IPS-NIHi11 (cell line): Measurements from ENCODE around the gene MATCAP1.

ENCODE experiments used
- DNase-seq: peaks from one replicate; pipeline ENCODE4 v3.0.0; 2012; ENCODE audit warnings: mixed read lengths, low spot score

Gene MATCAP1

DNA sequence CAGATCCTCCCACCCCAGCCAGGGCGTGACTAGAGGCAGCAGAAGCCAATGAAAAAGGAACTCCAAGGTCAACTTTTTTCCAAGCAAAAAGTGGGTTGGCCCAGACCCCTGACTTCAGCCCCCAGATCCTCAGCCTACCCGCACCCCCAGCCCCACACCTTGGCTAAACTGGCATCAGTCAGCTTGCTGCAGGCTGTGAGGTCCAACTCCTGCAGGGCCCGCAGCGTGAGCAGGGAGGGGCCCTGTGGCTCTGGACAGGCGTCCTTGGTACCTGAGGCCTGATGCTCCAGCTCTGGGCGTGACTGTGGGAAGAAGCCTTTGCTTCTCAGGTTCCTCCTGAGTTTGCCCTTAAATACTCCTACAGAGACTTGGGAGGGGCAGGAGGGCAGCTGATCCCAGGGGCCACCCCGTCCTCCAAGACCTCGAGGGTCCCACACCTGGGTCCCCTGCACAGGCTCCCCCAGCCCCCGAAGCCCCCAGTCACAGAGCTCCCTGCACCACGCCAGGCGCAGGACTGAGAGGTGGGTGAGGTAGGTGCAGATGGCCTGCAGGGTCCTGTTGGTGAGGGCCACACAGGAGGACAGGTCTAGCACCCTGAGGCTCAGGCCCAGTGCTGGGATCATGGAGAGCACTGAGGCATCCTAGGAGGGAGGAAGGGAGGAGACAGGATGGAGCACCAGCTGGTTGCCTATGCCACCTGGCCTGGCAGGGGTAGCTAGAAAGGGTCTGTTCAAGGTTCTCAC is 24.6 kb upstream of the MATCAP1 start:
- DNase-seq, result no peak

DNA sequence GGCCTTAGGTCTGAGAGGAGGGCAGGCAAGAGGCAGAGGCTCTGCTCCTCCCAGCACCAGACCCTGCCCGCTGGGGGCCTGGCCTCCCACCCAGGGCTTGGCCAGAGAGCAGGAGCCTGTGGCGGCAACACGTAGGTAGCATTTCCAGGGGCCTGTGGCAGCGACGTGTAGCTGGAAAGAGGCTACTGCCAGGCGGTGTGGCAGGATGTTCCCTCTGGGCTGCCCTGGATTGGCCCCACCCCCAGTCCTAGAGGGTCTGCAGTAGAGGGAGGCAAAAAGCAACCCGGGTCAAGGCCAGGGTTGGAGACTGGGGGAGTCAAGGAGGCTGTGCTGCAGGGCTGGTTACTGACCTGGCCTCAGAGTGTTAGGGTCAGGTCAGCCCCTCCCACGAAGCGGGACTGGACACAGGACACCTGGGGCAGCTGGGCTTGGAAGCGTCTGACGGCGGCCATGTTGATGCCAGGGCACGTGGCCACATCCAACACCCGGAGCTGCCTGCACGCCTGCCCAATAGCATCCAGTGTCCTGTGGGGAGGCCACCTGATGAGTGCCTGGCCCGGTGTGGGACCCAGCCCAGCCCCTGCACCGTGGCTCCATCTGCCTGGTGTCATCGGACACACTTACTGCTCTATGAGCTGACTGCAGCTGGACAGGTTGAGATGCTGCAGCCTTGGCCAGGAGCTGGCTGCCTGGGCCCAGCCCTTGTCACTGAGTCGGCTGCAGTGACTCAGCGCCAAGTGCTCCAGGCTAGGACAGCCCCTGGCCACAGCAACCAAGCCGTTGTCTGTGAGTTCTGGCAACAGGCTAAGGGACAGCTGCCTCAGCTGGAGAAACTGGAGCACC is 23.7 kb upstream of the MATCAP1 start:
- peak; percentile 25 for DNase-seq

DNA sequence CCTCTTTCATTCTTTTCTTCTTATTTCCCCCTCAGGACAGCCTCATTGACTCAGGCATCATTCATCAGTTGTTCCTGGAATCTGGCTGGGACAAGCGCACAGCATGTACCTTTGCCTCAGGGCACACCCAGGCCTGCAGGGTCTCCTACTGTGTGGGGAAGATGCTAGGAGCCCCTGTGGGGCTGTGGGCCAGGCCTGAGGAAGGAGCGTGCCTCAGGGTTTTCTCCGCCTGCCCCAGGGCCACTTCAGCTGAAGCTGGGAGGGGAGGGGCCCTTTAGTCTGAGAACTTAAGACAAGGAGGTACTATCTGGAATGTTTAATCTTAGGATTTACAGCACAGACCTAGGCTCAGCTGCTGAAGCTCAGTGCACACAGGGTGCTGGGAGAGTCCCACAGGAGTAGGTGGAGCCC is 23.1 kb upstream of the MATCAP1 start:
- DNase-seq, result peak; percentile 50

DNA sequence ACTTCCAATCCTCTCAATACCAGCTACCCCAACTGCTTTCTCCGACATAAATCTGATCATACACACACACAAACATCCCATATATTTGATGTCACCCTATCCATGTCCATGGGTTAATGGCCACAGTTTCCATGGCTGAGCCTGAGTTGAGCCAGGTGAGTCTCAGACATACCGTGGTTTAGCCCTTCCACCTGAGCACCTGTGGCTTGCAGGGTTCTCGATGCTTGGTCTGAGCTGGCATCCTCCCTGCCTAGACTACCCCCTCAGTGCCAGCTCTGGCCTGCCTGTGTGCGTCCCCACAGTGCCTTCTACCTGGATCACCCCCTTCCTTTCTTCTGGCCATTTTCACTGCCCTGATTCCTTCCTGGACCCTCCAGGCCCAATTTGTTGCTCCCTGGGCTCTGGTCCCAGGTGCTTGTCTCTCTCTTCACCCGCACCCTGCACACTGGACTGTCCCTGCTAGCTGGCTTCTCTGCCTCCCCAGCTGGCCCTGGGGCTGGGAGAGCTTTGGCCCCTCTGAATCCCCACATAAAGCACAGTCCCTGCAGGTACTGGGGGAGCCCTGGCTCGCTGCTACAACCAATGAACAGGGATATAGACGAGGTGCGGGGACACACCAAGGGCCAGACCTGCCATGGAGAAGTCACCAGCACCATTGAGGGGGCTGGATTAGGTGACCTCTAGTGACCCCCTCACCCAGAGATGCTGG is 22.5 kb upstream of the MATCAP1 start:
- no peak for DNase-seq

DNA sequence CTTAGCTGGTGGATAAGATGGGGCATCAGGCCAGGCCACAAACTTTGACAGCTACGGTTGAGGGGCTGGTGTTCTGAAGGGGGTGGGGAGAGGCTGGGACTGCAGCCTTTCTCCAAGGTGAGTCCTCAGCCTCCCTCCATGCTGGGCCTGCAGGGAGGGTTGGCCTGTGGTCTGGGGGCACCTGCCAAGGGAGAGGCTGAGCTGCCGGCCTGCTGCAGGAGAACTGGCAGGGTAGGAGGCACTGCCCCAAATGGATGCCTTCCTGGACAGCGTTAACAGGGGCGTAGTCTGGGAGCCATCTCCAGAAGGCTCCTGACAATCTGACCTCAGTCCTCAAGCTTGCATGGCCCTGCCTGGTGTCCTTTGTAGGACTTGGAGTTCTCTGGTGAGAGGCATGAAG is 20.3 kb upstream of the MATCAP1 start:
- DNase-seq, result no peak

DNA sequence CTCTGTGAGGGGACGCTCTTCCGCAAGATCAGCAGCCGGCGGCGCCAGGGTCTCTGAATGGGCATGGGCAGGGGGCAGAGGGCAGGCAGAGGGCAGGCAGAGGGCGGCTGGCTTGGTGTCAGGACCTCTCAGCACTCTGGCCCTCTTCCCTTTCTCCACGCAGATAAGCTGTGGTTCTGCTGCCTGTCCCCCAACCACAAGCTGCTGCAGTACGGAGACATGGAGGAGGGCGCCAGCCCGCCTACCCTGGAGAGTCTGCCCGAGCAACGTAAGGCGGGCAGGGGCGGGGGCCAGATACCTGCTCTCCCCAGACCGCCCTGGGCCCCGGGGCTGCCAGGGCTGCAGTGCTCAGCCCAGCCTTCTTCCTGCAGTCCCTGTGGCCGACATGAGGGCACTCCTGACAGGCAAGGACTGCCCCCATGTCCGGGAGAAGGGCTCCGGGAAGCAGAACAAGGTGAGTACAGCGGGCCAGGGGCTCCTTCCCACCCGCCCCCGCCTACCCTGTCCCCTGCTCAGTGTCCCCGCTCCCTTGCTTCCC is 19.3 kb upstream of the MATCAP1 start:
- DNase-seq, result no peak

DNA sequence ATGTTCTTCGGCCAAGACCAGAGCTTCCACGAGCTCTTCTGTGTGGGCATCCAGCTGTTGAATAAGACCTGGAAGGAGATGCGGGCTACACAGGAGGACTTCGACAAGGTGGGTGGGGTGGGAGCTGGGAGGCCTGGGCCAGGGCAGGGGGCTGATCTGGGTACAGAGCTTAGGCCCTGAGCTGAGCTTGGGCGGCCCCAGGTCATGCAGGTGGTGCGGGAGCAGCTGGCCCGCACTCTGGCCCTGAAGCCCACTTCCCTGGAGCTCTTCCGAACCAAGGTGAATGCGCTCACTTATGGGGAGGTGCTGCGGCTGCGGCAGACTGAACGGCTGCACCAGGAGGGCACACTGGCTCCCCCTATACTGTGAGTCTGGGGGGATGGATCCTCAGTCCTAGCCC is 18.7 kb upstream of the MATCAP1 start:
- no peak for DNase-seq

DNA sequence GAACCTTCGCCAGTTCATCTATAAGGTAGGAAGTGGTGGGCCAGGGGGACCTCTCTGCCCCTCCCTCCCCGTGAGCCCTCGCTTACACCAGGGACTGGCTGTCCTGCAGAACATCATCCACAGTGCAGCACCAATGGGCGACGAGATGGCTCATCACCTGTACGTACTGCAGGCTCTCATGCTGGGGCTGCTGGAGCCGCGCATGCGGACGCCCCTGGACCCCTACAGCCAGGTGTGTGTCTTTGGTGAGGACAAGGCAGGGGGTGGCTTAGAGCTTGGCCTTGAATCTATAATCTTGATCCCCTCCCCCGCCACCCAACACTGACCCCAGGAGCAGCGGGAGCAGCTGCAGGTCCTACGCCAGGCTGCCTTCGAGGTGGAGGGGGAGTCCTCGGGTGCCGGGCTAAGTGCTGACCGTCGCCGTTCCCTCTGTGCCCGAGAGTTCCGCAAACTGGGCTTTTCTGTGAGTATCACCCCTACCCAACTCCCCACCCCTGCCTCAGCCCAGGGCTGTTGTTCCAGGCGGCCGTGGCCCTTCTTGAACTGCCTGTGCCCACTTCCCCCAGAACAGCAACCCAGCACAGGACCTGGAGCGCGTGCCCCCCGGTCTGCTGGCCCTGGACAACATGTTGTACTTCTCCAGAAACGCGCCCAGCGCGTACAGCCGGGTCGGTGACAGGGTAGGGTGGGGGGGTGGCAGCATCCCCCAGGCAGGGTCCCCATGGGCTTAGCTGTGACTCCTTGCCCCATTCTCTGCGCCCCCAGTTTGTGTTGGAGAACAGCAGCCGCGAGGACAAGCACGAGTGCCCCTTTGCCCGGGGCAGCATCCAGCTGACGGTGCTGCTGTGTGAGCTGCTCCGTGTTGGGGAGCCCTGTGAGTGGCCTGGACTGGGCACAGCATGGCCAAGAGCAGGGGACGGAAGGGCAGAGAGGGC is 17.9 kb upstream of the MATCAP1 start:
- DNase-seq, result no peak

DNA sequence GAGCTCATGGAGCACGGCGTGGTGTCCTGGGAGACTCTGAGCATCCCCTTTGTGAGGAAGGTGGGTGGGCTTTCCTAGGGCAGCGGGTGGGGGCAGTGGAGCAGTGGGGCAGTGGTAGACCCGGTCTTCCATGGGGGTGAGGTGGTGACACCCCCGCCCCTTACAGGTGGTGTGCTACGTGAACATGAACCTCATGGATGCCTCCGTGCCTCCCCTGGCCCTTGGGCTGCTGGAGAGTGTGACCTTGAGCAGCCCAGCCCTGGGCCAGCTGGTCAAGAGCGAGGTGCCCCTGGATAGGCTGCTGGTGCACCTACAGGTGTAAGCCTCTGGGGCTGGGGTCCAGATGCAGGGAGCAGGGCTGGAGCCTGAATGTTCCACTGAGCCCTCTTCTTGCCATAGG is 16.7 kb upstream of the MATCAP1 start:
- no peak for DNase-seq

DNA sequence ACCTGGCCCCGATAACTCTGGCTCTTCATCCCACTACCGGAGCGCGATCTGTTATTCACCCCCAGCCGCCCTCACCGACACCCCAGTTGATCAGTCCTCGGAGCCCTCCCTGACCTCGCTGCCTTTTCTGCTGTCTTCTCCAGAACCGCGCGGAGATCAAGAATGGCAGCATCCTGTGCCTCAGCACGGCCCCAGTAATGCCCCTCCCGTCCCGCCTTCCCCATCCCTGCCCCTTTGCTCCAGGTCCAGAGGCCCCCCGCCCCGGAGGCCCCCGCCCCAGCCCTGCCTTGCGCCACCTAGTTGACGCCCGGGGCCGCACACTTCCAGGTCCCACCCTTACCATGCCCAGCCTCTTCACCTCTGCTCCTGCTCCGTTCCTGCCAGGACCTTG is 16.0 kb upstream of the MATCAP1 start:
- peak; percentile 66 for DNase-seq

DNA sequence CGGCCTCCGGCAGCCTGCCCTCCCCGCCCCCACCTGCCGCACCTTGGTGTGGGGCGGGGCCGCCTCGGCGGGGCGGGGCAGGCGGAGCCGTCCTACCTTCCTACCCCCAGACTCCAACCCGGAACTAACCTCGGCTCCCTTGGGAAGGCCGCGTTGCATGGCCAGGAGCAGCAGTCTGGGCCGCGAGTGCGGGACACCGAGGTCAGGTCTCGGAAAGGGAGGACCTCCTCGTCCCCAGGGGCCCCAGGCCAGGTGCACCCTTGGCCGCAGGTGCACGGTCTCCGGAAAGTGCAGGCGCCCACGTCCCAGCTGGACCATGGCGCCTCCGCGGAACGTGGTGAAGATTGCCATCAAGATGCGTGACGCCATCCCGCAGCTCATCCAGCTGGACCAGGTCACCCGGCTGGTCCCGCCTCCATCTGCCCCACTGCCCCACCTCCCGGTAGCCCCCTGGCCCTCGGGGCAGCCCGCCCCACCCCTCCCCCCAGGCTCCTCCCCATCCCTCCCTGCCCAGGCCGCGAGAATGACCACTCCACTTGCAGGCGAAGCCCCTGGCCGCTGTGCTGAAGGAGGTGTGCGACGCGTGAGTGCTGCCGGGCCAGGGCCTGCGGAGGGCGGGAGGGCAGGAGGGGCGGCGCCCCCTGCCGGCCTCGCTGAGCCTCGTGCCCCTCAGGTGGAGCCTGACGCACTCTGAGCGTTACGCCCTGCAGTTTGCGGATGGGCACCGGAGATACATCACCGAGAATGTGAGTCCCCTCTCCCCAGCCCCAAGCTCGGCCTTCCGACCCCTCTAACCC is 15.4 kb upstream of the MATCAP1 start, which contains the start of gene ELMO3:
TSS of gene ELMO3 (plus strand) at position 121 of the 797 bp plus-strand sequence. CDS start at position 317, 196 bp downstream.
- peak; percentile 90 for DNase-seq

DNA sequence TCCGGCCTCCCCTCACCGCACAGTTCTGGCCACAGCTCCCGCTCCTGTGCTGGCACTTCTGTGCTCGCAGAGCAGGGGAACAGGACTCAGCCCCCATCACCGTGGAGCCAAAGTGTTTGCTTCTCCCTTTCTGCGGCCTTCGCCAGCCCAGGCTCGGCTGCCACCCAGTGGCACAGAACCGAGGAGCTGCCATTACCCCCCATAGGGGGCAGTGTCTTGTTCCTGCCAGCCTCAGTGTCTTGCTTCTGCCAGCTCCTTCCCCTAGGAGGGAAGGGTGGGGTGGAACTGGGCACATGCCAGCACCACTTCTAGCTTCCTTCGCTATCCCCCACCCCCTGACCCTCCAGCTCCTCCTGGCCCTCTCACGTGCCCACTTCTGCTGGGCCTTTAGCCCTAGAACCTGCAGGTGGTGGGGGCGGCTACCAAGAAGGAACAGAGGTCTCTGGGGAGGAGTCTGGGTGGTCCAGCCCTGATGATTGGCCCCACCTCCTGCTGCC is 14.5 kb upstream of the MATCAP1 start:
- peak; percentile 77 for DNase-seq

DNA sequence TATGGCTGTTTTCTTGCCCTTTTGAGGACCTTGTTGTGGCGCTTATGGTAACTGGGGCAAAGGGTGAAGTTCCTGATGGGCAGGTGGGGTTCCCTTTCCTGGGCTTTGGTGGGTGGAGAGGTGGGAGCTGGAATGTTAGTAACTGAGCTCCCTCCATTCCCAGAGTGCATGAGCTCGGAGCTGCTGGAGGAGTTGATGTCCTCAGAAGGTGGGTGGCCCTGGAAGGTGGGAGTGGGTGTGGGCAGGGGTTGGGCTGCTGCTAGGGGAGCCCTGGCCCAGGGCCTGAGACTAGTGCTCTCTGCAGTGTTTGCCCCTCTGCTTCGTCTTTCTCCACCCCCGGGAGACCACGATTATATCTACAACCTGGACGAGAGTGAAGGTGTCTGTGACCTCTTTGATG is 13.9 kb upstream of the MATCAP1 start:
- DNase-seq, result no peak

DNA sequence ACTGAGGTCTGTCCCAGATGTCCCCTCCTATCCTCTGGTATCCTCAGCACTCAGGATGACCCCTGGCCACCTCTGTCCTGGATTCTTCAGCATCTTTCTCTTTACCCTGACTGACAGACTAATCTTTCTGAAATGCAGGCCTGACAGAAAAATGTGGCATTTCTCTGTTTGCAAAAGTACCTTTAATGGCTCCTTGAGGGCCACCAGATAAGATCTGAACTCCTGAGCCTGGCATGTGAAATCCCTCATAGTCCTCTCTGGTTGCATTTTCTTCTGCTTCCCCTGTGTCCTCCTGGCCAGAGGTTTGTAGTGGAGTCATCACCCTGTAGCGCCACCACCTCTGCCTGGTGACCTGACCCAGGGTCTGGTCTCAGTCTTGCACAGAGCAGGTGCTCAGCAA is 13.1 kb upstream of the MATCAP1 start:
- no peak for DNase-seq

DNA sequence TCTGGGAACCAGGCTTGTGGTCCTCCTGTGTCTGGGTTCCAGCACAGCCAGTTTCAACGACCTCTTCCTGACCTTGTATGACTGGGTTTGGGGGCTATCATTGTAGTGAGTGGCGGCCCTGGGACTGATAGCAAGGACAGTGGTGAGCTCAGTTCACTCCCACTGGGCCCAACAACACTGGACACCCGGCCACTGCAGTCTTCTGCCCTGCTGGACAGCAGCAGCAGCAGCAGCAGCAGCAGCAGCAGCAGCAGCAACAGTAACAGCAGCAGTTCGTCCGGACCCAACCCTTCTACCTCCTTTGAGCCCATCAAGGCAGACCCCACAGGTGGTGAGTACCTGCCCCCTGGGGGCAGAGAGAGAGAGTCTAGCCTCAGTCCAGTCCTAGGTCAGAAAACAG is 11.9 kb upstream of the MATCAP1 start:
- DNase-seq, result no peak

DNA sequence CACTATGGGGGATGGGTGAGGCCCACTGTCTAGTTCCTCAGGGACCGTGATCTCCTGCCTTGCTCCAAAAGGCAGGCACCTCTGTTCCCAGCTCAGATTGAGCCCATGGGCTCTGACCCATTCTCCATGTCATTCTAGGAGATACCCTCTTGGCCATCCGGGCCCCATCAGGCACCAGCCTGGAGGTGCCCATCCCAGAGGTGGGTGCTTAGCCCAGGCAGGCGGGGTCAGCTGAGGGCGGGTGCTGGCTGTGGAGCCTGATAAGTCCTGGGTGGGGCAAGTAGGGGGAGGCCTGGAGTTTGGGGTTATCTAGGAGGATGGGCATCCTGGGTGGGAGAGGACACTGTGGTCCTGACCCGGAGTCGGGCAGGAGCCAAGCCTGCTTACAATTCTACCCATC is 10.5 kb upstream of the MATCAP1 start:
- no peak for DNase-seq

DNA sequence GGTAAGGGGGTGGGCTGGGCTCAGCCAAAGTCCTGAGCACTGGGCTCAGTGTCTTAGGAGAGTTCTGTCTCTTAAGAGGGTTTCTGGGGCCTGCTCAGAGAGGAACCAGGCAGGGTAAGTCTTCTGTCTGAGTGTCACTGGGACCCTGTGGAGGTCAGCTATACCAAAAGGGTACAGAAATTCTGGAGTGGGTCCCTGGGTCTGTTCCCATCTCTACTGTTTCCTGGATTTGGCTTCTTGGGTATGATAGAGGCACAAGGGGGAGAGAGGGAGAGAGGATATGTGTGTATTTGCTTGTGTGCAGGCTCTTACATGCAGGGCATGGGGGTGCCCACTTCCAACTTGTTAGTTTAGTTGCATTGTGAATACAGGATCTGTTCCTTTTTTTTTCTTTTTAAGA is 9.8 kb upstream of the MATCAP1 start:
- DNase-seq, result no peak

DNA sequence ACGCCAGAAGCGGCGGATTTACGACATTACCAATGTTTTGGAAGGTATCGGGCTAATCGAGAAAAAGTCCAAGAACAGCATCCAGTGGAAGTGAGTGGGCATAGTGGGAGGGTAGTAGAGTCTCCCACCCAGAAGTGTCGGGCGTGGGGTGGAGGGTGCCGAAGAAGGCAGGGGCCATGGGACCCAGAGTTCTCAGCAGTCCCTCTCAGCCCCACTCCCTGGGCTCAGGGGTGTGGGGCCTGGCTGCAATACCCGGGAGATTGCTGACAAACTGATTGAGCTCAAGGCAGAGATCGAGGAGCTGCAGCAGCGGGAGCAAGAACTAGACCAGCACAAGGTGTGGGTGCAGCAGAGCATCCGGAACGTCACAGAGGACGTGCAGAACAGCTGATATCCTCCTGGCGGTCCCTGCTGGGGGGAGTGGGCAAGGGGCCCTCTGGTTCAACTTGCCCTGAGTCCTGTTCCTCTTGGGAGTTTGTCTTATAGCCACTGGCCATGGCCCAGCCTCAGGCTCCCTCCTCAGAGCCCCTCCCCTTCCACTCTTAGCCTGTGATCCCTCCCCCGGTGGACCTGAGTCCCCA is 9.1 kb upstream of the MATCAP1 start:
- DNase-seq, result no peak

DNA sequence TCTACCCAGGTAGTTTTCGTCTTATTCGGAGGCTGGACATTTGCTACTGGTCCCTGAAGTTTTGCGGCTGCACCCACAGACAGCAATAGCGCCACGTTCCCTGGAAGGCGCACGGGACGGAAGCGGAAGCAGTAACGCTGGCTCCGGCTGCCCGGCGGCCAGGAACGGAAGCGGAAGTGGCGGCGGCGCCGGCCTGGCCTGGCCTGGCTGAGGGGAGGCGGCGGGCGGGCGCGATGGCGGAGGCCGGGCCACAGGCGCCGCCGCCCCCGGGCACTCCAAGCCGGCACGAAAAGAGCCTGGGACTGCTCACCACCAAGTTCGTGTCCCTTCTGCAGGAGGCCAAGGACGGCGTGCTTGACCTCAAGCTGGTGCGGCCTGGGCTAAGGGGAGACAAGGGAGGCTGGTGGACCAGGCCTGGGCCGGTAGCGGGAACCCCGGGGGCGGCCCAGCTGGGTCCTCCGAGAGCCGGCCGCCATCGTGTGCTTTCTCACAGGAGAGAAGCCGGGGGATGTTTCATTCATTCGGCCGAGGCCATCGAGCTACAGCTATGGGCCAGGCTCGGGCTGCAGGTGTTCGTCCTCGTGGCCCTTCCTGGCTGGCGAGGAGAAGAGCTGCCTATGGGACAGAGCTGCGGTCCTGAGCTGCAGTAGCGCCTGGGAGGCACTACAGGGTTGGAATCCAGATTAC is 8.4 kb upstream of the MATCAP1 start, which contains the start of gene E2F4:
TSS of gene E2F4 (plus strand) at position 161 of the 687 bp plus-strand sequence. CDS start at position 234, 73 bp downstream.
- peak; percentile 98 for DNase-seq
